Ramos (cell line): ENCODE results near the gene SLC25A18.
"Not testable (repeated sequence)": the region's sequence is repeated elsewhere in the genome, so short reads cannot be mapped to it uniquely, and the experiment has no call there.

ENCODE experiments used
- in situ Hi-C: fragments of 300-500 bp; cut with MboI; formaldehyde crosslinking; loops from one replicate; pipeline ENCODE4 v1.14.3; 2022; ENCODE audit warnings: low sequenced_read_pairs; ENCODE audit not compliant: unreplicated experiment

Gene SLC25A18, protein sequence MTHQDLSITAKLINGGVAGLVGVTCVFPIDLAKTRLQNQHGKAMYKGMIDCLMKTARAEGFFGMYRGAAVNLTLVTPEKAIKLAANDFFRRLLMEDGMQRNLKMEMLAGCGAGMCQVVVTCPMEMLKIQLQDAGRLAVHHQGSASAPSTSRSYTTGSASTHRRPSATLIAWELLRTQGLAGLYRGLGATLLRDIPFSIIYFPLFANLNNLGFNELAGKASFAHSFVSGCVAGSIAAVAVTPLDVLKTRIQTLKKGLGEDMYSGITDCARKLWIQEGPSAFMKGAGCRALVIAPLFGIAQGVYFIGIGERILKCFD

DNA sequence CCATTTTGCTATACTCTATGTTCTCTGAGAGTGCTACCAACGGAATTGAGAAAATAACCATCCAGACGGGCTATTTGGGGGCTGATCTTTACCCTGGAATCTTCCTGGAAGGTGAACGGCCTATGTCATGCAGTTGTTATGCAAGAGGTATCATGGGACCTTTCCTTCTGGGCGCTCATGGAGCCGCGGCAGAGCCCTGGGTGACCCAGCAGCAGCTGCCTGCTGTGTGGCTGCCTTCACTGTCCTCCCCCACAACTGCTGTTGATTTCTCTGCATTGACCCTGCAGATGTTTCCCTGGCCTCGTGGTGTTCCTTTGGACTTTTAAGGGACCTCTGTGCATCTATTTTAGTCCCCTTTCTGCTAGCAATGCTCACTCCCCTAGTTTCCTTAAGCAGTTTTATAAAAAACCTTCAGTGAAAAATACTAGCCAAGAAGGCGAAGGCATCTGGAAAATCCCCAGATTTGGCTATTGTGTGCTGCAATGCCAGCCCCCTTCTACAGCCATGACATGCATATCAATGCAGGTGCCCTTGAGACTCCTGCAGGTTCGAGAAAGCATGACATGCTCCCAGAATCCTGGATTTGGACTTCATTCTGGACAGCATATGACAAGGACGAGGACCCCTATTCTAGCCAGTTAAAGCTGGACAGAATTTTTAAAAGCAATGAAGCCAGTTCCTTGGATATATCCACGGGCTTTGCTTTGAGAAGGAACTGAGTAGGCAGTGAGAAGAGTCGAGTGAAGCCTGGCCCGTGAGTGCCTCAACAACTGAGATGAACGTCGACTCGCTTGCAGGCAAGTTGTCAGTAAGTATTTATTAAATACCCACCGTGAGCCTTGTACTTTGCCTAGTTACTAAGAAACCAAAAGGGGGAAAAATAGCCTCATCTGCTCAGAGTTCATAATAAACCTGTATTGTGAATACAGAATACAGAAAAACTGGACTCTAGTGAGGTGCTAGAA is at the start of gene SLC25A18:
TSS of gene SLC25A18 (plus strand) at position 593 of the 965 bp plus-strand sequence. CDS start 16,447 bp downstream, outside the sequence.
- in situ Hi-C loops, result no loop called here

DNA sequence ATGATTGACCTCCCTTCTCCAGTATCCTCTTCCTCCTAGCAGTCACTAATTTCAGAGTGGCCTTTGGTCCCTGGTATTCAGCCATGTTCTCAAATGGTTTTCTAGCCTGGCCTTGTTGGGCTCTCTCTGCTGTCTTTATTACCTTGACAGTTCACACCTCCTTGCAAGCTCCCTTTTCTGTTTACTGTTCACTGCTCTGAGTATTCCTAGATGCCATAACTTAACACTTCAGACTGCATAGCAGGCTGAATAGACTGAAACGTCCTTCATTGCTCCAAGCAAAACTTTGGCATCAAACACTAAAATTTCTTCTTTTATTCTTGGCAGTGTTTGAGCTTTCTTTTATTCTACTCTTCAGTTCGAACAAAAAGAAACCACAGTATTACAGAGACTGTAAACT is 49.7 kb upstream of the SLC25A18 start:
- in situ Hi-C loops, result no loop called here

- in situ Hi-C loops, result no loop called here
These were observed 49.2 kb upstream of the SLC25A18 start for GRCh38 chr22:17514084-17514483.

DNA sequence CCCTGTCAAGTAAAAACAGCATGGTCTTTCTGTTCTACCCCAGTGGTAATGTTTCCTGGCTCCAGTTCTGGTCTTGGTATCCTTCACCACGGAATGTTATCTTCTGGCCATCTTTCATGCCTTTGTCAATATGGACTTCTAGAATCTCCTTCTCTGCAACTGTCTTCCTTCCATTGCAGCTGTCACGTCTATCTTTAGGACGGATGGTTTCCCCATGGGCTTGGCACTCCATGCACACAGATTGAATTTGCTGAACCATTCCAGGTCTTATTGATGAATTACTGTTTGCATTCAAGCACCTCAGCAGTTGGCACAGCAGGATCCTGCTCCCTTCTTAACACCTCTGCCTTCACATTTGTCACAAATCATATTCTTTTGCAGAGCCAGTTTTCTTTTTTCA is 44.9 kb upstream of the SLC25A18 start:
- in situ Hi-C loops, result no loop called here

- in situ Hi-C loops, result not testable (repeated sequence)
These were observed 41.3 kb upstream of the SLC25A18 start for GRCh38 chr22:17521971-17522370.

DNA sequence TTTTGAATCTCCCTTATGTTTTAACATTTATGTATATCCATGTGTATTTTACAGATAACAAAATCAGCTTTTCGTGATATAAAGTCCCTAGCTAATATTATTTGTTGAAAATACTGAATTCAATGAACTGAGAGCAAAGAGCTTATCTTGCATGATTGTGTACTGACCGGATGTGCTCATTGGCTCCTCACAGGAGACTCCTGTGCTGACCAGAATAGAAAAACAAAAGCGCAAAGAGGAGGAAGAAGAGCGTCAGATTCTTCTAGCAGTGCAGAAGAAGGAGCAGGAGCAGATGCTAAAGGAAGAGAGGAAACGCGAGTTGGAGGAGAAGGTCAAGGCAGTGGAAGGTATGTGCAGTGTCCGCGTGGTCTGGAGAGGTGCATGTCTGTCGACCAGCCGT is 39.4 kb upstream of the SLC25A18 start:
- in situ Hi-C loops, result no loop called here

DNA sequence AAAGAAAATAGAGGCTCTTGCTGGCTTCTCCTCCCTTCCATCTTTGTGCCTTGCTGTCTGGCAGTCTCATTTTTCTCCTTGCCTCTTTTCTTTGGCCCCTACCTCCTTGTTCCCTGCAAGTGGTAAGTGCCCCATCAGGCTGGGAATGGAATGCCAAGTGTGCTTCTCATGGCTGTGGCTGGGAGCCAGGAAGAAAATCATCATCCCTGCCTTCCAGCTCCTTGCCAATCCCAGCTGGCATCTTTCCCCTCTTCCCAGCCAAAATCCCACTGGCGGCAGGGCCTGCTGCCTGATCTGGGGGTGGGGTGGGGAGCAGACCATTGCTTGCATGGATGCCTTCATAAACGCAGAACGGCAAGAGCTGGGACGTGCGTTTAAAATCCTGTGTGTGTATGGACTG is 27.0 kb upstream of the SLC25A18 start:
- in situ Hi-C loops, result no loop called here

- in situ Hi-C loops, result no loop called here
These were observed 26.1 kb upstream of the SLC25A18 start for GRCh38 chr22:17537155-17537554.

GRCh38 chr22:17540481-17540880 is 22.8 kb upstream of the SLC25A18 start:
- in situ Hi-C loops, result no loop called here

GRCh38 chr22:17541476-17541875 is 21.8 kb upstream of the SLC25A18 start:
- in situ Hi-C loops, result no loop called here

- in situ Hi-C loops, result no loop called here
These were observed 20.8 kb upstream of the SLC25A18 start for GRCh38 chr22:17542452-17542851.

DNA sequence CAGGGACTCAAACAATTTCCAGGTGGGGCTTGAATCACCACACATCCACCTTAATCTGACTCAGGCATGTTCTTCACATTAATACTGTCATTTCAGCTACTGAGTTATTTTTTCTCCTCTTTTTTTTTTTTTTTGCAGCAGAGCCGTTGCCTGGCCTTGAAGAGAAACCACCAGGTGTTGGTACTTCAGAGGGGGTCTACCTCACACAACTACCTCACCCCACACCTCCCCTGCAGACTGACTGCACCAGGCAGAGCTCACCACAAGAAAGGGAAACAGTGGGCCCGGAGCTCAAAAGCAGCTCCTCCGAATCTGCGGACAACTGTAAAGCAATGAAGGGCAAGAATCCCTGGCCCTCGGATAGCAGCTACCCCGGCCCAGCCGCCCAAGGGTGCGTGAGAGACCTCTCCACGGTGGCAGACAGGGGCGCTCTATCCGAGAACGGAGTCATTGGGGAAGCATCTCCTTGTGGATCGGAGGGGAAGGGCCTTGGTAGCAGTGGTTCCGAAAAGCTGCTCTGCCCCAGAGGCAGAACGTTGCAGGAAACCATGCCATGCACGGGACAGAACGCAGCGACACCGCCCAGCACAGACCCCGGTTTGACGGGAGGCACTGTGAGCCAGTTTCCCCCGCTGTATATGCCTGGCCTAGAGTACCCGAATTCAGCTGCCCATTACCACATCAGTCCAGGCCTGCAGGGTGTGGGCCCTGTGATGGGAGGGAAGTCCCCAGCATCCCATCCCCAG is 15.1 kb upstream of the SLC25A18 start:
- in situ Hi-C loops, result no loop called here

DNA sequence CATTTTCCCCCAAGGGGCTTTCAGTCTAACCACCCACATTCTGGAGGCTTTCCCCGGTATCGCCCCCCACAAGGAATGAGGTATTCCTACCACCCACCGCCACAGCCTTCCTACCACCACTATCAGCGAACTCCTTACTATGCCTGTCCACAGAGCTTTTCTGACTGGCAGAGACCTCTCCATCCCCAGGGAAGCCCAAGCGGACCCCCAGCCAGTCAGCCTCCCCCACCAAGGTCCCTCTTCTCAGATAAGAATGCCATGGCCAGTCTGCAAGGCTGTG is 14.6 kb upstream of the SLC25A18 start:
- in situ Hi-C loops, result no loop called here

GRCh38 chr22:17549183-17549582 is 14.1 kb upstream of the SLC25A18 start:
- in situ Hi-C loops, result no loop called here

DNA sequence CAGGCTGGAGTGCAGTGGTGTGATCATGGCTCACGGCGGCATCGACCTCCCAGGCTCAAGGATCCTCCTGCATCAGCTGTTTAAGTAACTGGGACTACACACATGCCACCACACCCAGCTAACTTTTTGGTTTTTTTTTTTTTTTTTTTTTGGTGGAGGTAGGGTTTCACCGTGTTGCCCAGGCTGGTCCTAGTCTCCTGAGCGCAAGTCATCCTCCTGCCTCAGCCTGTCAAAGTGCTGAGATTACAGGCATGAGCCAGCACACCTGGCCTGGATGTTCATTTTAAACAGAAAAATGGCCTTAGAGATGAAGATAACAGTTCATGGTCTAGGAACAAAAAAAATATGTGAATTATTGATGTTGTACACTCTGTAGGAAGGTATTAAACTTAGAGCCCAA is 13.6 kb upstream of the SLC25A18 start:
- in situ Hi-C loops, result loop anchor here (10.0 kb wide), 1 partner anchor 175 kb away; no protein-coding TSS in a partner anchor

- in situ Hi-C loops, result loop anchor here (10.0 kb wide), 1 partner anchor 172 kb away; no protein-coding TSS in a partner anchor
These were observed 10.6 kb upstream of the SLC25A18 start for GRCh38 chr22:17552737-17553136.

DNA sequence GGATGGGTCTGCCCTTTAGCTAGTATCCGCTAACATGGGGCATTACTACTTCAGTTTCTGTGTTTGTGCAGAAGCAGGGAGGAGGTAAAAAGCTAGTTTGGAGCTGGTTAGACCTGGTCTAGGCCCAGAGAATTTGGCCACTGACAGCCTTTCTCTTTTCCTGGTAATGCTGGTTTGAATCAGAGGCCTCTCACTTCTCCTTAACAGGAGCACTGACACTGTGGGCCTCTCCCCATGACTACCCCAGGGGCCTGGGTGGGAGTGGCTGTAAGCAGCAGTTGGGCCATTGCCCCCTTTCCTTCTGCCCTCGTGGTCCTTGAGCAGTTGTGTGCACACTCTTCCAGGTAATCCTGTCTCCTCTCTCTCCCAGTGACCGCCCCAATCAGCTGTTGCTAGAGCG is 8.5 kb upstream of the SLC25A18 start:
- in situ Hi-C loops, result loop anchor here (10.0 kb wide), 1 partner anchor 170 kb away; no protein-coding TSS in a partner anchor

DNA sequence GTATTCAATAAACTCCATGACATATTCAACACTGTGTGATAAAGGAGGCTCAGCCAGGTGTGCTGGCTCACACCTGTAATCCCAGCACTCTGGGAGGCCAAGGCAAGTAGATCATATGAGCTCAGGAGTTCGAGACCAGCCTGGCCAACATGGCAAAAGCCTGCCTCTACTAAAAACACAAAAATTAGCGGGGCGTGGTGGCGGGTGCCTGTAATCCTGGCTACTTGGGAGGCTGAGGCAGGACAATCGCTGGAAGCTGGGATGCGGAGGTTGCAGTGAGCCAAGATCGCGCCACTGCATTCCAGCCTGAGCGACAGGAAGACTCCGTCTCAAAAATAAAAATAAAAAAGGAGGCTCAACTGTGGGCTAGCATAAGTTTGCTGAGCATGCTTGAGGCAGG is 4.1 kb upstream of the SLC25A18 start:
- in situ Hi-C loops, result loop anchor here (10.0 kb wide), 1 partner anchor 166 kb away; no protein-coding TSS in a partner anchor

GRCh38 chr22:17563936-17564391 is 666 bp downstream of the SLC25A18 start:
- in situ Hi-C loops, result no loop called here

- in situ Hi-C loops, result not testable (repeated sequence)
These were observed 2.9 kb downstream of the SLC25A18 start for GRCh38 chr22:17566016-17566687.
